HepG2 (cell line): ENCODE measurements around the gene SRCIN1. TPM values are rescaled to one million over a fixed set of nuclear protein-coding genes. Genes with fewer than 3 reads are reported as not detected.
A peak's percentile ranks its signal among the peaks of the same experiment; 100 is the strongest.

Experiments used
- BRF2 ChIP-seq: sonication (generic); formaldehyde crosslinking; IDR thresholded peaks from 2 replicates; pipeline ENCODE4 v1.8.1; 2022; ENCODE audit warnings: mild to moderate bottlenecking, missing genetic modification reagents
- GFI1 ChIP-seq: sonication (generic); formaldehyde crosslinking; IDR thresholded peaks from 2 replicates; pipeline ENCODE4 v1.5.0; 2020; ENCODE audit warnings: missing genetic modification reagents, mild to moderate bottlenecking, borderline replicate concordance
- POLR2G ChIP-seq: fragments of 200-400 bp; formaldehyde crosslinking; IDR thresholded peaks from 2 replicates; pipeline ENCODE4 v1.6.1; 2018; ENCODE audit warnings: mild to moderate bottlenecking, low read depth, low read length, moderate library complexity
- PPARG ChIP-seq: conservative IDR thresholded peaks from 2 replicates; pipeline ENCODE4 v1.6.1; 2016; ENCODE audit warnings: missing biosample characterization, missing genetic modification reagents
- SOX5 ChIP-seq: IDR thresholded peaks from 2 replicates; pipeline ENCODE4 v1.6.1; 2016; ENCODE audit warnings: borderline replicate concordance
- ZNF17 ChIP-seq: sonication (generic); formaldehyde crosslinking; IDR thresholded peaks from 2 replicates; pipeline ENCODE4 v1.5.0; 2020; ENCODE audit warnings: mild to moderate bottlenecking, missing genetic modification reagents
- ZNF235 ChIP-seq: sonication (generic); formaldehyde crosslinking; IDR thresholded peaks from 2 replicates; pipeline ENCODE4 v1.8.1; 2023; ENCODE audit warnings: mild to moderate bottlenecking, missing genetic modification reagents, borderline replicate concordance
- ZNF24 ChIP-seq: fragments of 450-650 bp; IDR thresholded peaks from 2 replicates; pipeline ENCODE4 v1.6.1; 2017; ENCODE audit warnings: antibody characterized with exemption, mild to moderate bottlenecking
- ZNF432 ChIP-seq: sonication (generic); formaldehyde crosslinking; IDR thresholded peaks from 2 replicates; pipeline ENCODE4 v1.5.0; 2020; ENCODE audit warnings: missing genetic modification reagents, mild to moderate bottlenecking, borderline replicate concordance
- ZNF513 ChIP-seq: sonication (generic); formaldehyde crosslinking; conservative IDR thresholded peaks from 2 replicates; pipeline ENCODE4 v1.5.0; 2020; ENCODE audit warnings: missing genetic modification reagents
- ZNF558 ChIP-seq: sonication (generic); formaldehyde crosslinking; IDR thresholded peaks from 2 replicates; pipeline ENCODE4 v1.9.0; 2022; ENCODE audit warnings: mild to moderate bottlenecking, missing genetic modification reagents, borderline replicate concordance
- ZNF720 ChIP-seq: sonication (generic); formaldehyde crosslinking; IDR thresholded peaks from 2 replicates; pipeline ENCODE4 v1.4.0; 2020; ENCODE audit warnings: missing genetic modification reagents
- ZNF773 ChIP-seq: sonication (generic); formaldehyde crosslinking; IDR thresholded peaks from 2 replicates; pipeline ENCODE4 v1.4.0; 2020; ENCODE audit warnings: missing genetic modification reagents, borderline replicate concordance
- polyA plus RNA-seq, 8 experiments: library from polyadenylated mRNA; depleted of rRNA in 3 of 8; stranded (reverse) in 7 of 8; unstranded in 1 of 8; fragments of >200 nt; fragmentation: Illumina TruSeq in 4 of 8; extraction: Trizol in 4 of 8; gene quantifications; 2 replicates each; pipeline versions ENCODE4 v1.2.1 to v1.2.3, GENCODE V29; 2011 to 2016; ENCODE audit warnings: low read depth in 4 of 8, missing spikeins in 1 of 8, mixed read lengths in 1 of 8; ENCODE audit not compliant: insufficient read depth in 1 of 8
- total RNA-seq, 5 experiments: library from RNA; depleted of rRNA; stranded (reverse); fragments of >200 nt; fragmentation: Illumina TruSeq; extraction: Trizol; gene quantifications; 2 replicates each; pipeline ENCODE4 v1.2.3, GENCODE V29; 2016; ENCODE audit warnings: low read depth in 1 of 5
- TF ChIP-seq, protein P1 (sequence below): sonication (generic); formaldehyde crosslinking; IDR thresholded peaks from 2 replicates; pipeline ENCODE4 v1.5.0; 2020; ENCODE audit warnings: mild to moderate bottlenecking, missing genetic modification reagents, borderline replicate concordance
- TF ChIP-seq, protein P2 (sequence below): sonication (generic); formaldehyde crosslinking; IDR thresholded peaks from 2 replicates; pipeline ENCODE4 v1.5.0; 2020; ENCODE audit warnings: mild to moderate bottlenecking, missing genetic modification reagents

SRCIN1 gene
- total and polyA plus RNA-seq, 2 of the 13 experiments (the other 11 are each of a cell fraction or from before 2014, with no cell fraction given), result 1.2 to 9.6 TPM

GRCh38 chr17:38557836-38558727 is 47.7 kb downstream of the SRCIN1 start (continued):
- no peak for TF ChIP-seq ZNF773 (CRISPR knock-in tag)
- TF ChIP-seq SOX5 (CRISPR knock-in tag), result 0 out of 2 replicates have a peak, but pooled peaks have one; percentile 40
- peak; percentile 76 for TF ChIP-seq PPARG (CRISPR knock-in tag)
- no peak for TF ChIP-seq ZNF558 (CRISPR knock-in tag)
- no peak for TF ChIP-seq ZNF24
- TF ChIP-seq, protein P1, sequence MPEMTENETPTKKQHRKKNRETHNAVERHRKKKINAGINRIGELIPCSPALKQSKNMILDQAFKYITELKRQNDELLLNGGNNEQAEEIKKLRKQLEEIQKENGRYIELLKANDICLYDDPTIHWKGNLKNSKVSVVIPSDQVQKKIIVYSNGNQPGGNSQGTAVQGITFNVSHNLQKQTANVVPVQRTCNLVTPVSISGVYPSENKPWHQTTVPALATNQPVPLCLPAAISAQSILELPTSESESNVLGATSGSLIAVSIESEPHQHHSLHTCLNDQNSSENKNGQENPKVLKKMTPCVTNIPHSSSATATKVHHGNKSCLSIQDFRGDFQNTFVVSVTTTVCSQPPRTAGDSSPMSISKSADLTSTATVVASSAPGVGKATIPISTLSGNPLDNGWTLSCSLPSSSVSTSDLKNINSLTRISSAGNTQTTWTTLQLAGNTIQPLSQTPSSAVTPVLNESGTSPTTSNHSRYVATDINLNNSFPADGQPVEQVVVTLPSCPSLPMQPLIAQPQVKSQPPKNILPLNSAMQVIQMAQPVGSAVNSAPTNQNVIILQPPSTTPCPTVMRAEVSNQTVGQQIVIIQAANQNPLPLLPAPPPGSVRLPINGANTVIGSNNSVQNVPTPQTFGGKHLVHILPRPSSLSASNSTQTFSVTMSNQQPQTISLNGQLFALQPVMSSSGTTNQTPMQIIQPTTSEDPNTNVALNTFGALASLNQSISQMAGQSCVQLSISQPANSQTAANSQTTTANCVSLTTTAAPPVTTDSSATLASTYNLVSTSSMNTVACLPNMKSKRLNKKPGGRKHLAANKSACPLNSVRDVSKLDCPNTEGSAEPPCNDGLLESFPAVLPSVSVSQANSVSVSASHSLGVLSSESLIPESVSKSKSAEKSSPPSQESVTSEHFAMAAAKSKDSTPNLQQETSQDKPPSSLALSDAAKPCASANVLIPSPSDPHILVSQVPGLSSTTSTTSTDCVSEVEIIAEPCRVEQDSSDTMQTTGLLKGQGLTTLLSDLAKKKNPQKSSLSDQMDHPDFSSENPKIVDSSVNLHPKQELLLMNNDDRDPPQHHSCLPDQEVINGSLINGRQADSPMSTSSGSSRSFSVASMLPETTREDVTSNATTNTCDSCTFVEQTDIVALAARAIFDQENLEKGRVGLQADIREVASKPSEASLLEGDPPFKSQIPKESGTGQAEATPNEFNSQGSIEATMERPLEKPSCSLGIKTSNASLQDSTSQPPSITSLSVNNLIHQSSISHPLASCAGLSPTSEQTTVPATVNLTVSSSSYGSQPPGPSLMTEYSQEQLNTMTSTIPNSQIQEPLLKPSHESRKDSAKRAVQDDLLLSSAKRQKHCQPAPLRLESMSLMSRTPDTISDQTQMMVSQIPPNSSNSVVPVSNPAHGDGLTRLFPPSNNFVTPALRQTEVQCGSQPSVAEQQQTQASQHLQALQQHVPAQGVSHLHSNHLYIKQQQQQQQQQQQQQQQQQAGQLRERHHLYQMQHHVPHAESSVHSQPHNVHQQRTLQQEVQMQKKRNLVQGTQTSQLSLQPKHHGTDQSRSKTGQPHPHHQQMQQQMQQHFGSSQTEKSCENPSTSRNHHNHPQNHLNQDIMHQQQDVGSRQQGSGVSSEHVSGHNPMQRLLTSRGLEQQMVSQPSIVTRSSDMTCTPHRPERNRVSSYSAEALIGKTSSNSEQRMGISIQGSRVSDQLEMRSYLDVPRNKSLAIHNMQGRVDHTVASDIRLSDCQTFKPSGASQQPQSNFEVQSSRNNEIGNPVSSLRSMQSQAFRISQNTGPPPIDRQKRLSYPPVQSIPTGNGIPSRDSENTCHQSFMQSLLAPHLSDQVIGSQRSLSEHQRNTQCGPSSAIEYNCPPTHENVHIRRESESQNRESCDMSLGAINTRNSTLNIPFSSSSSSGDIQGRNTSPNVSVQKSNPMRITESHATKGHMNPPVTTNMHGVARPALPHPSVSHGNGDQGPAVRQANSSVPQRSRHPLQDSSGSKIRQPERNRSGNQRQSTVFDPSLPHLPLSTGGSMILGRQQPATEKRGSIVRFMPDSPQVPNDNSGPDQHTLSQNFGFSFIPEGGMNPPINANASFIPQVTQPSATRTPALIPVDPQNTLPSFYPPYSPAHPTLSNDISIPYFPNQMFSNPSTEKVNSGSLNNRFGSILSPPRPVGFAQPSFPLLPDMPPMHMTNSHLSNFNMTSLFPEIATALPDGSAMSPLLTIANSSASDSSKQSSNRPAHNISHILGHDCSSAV (CRISPR knock-in tag), result no peak
- TF ChIP-seq ZNF720, result no peak
- no peak for TF ChIP-seq POLR2G
- TF ChIP-seq BRF2, result 0 out of 2 replicates have a peak, but pooled peaks have one; percentile 23
- TF ChIP-seq ZNF513, result no peak
- TF ChIP-seq ZNF17 (CRISPR knock-in tag), result no peak
- no peak for TF ChIP-seq GFI1
- TF ChIP-seq ZNF432 (CRISPR knock-in tag), result no peak
- TF ChIP-seq, protein P2, sequence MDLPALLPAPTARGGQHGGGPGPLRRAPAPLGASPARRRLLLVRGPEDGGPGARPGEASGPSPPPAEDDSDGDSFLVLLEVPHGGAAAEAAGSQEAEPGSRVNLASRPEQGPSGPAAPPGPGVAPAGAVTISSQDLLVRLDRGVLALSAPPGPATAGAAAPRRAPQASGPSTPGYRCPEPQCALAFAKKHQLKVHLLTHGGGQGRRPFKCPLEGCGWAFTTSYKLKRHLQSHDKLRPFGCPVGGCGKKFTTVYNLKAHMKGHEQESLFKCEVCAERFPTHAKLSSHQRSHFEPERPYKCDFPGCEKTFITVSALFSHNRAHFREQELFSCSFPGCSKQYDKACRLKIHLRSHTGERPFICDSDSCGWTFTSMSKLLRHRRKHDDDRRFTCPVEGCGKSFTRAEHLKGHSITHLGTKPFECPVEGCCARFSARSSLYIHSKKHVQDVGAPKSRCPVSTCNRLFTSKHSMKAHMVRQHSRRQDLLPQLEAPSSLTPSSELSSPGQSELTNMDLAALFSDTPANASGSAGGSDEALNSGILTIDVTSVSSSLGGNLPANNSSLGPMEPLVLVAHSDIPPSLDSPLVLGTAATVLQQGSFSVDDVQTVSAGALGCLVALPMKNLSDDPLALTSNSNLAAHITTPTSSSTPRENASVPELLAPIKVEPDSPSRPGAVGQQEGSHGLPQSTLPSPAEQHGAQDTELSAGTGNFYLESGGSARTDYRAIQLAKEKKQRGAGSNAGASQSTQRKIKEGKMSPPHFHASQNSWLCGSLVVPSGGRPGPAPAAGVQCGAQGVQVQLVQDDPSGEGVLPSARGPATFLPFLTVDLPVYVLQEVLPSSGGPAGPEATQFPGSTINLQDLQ (CRISPR knock-in tag), result no peak
- peak; percentile 58; the same call in 1 of the 2 replicates for TF ChIP-seq ZNF235 (CRISPR knock-in tag)
